Testis (tissue), 2 donors: Measurements from ENCODE around the gene NIPSNAP2.

ENCODE experiments used
- CTCF ChIP-seq, 3 experiments: fragments of 450-650 bp in 2 of 3; fragments of 200-600 bp in 1 of 3; sonication (generic) in 1 of 3; IDR thresholded peaks; one replicate each; pipeline ENCODE4 v1.5.1; 2016 to 2019; ENCODE audit warnings: antibody characterized with exemption in 3 of 3, mild to moderate bottlenecking in 2 of 3, moderate library complexity in 1 of 3
- POLR2A ChIP-seq: fragments of 450-650 bp; IDR thresholded peaks from one replicate; pipeline ENCODE4 v1.6.1; 2017; ENCODE audit warnings: antibody characterized with exemption, mild to moderate bottlenecking, moderate library complexity

DNA sequence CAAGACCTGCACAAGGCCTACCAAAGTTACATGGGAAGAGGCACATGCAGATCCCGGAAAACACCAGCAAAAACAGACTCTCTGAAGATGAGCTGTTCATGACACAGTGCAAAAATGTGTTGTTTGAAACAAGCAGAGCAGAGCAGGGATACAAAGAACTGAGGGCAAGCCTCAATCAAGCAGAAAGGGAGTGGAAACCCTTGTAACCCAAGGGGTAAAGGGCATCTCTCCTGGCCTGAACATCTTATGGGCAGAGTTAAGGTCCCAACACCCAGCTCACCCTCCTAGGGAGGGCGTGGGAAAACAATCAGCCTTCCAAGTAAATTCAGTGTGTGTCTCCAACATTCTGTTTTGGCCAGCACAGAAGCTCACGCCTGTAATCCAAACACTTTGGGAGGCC lies 76.3 kb downstream of the NIPSNAP2 start:
- TF ChIP-seq POLR2A (no peak), CTCF (IDR thresholded peaks at IDR 0.05) (no peak)
